PC-3 (cell line): ENCODE data around the gene MPLKIP. TPM values are rescaled to one million over a fixed set of nuclear protein-coding genes. Genes with fewer than 3 reads are reported as not detected.
"Not testable (repeated sequence)": the region's sequence is repeated elsewhere in the genome, so short reads cannot be mapped to it uniquely, and the experiment has no call there.

Experiments used
- ATAC-seq: fragments of 200-7000 bp; cut with Tn5 transposase; 2 replicates; pipeline ENCODE4 v1.9.1; 2020; ENCODE audit warnings: mild to moderate bottlenecking, moderate library complexity
- BruUV-seq: library from RNA; stranded (reverse); fragments of 400-500 nt; replicated peaks from 2 replicates; lab custom pipeline; 2021; lab: Mats Ljungman, UMichigan
- CTCF ChIA-PET: fragments of 300-600 bp; sonication (Branson Sonifier 250); formaldehyde crosslinking; loops from one replicate; lab custom pipeline; 2022; ENCODE audit warnings: antibody characterized with exemption; lab: Charles Lee
- POLR2A ChIA-PET: fragments of 300-600 bp; sonication (Branson Sonifier 250); formaldehyde crosslinking; loops from one replicate; lab custom pipeline; 2022; ENCODE audit warnings: antibody characterized with exemption; ENCODE audit not compliant: unreplicated experiment; lab: Charles Lee
- DNase-seq: peaks from one replicate; pipeline ENCODE4 v3.0.0-alpha.2; 2015
- H2AFZ ChIP-seq: fragments of 300-600 bp; sonication (generic); 2 replicates; pipeline ENCODE4 v1.6.0; 2016; ENCODE audit warnings: antibody characterized with exemption, low read length
- H3F3A ChIP-seq: fragments of 300-600 bp; sonication (generic); one replicate; pipeline ENCODE4 v1.6.0; 2017; ENCODE audit warnings: antibody characterized with exemption, low read length, control low read depth, mild to moderate bottlenecking; ENCODE audit not compliant: unreplicated experiment
- H3K27ac ChIP-seq: fragments of 300-600 bp; sonication (generic); 2 replicates; pipeline ENCODE4 v1.5.1; 2016; ENCODE audit warnings: mild to moderate bottlenecking, low read length
- H3K27me3 ChIP-seq: fragments of 300-600 bp; sonication (generic); 2 replicates; pipeline ENCODE4 v1.6.1; 2016; ENCODE audit warnings: low read length, mixed read lengths
- H3K36me3 ChIP-seq: fragments of 300-600 bp; sonication (generic); 2 replicates; pipeline ENCODE4 v1.6.1; 2016; ENCODE audit warnings: low read depth, mixed run types, low read length, mixed read lengths
- H3K4me1 ChIP-seq: fragments of 300-600 bp; sonication (generic); 2 replicates; pipeline ENCODE4 v1.5.1; 2016; ENCODE audit warnings: low read length; ENCODE audit not compliant: insufficient read depth
- H3K4me2 ChIP-seq: fragments of 300-600 bp; sonication (generic); 2 replicates; pipeline ENCODE4 v1.6.0; 2016; ENCODE audit warnings: low read length
- H3K4me3 ChIP-seq: fragments of 300-600 bp; sonication (generic); 2 replicates; pipeline ENCODE4 v1.5.1; 2016; ENCODE audit warnings: mild to moderate bottlenecking, low read length, mixed read lengths
- H3K79me2 ChIP-seq: fragments of 300-600 bp; sonication (generic); 2 replicates; pipeline ENCODE4 v1.6.1; 2017; ENCODE audit warnings: low read length, mixed read lengths
- H3K9ac ChIP-seq: fragments of 300-600 bp; sonication (generic); 2 replicates; pipeline ENCODE4 v1.6.0; 2016; ENCODE audit warnings: mild to moderate bottlenecking, low read length
- H3K9me2 ChIP-seq: fragments of 300-600 bp; sonication (generic); replicated peaks from 2 replicates; pipeline ENCODE4 v1.6.1; 2016; ENCODE audit warnings: mixed run types, low read length, mixed read lengths
- H3K9me3 ChIP-seq: fragments of 300-600 bp; sonication (generic); 2 replicates; pipeline ENCODE4 v1.6.1; 2016; ENCODE audit warnings: low read length, mixed read lengths
- H4K20me1 ChIP-seq: fragments of 300-600 bp; sonication (generic); 2 replicates; pipeline ENCODE4 v1.6.1; 2016; ENCODE audit warnings: low read length, mixed read lengths
- EZH2 ChIP-seq: fragments of 300-600 bp; sonication (generic); IDR thresholded peaks from one replicate; pipeline ENCODE4 v1.6.1; 2017; ENCODE audit warnings: antibody characterized with exemption, mild to moderate bottlenecking, low read length; ENCODE audit not compliant: unreplicated experiment
- EZH2phosphoT487 ChIP-seq: fragments of 300-600 bp; sonication (generic); IDR thresholded peaks from 2 replicates; pipeline ENCODE4 v1.6.1; 2018; ENCODE audit warnings: mild to moderate bottlenecking, antibody characterized with exemption, low read length, borderline replicate concordance
- intact Hi-C: fragments of 100-400 bp; cut with micrococcal nuclease; formaldehyde crosslinking; loops from 2 replicates; pipeline ENCODE4 v1.9.0; 2023
- total RNA-seq: library from RNA; depleted of rRNA; stranded (reverse); fragments of >200 nt; gene quantifications from 2 replicates; pipeline ENCODE4 v1.2.3, GENCODE V29; 2014
- TF ChIP-seq, protein P1 (sequence below): fragments of 300-600 bp; sonication (generic); conservative IDR thresholded peaks from 2 replicates; pipeline ENCODE4 v1.5.1; 2017; ENCODE audit warnings: antibody characterized with exemption, low read depth, mild to moderate bottlenecking, low read length

Gene MPLKIP
- total RNA-seq, 1 experiment from 2014 or later = 48.7 TPM

DNA sequence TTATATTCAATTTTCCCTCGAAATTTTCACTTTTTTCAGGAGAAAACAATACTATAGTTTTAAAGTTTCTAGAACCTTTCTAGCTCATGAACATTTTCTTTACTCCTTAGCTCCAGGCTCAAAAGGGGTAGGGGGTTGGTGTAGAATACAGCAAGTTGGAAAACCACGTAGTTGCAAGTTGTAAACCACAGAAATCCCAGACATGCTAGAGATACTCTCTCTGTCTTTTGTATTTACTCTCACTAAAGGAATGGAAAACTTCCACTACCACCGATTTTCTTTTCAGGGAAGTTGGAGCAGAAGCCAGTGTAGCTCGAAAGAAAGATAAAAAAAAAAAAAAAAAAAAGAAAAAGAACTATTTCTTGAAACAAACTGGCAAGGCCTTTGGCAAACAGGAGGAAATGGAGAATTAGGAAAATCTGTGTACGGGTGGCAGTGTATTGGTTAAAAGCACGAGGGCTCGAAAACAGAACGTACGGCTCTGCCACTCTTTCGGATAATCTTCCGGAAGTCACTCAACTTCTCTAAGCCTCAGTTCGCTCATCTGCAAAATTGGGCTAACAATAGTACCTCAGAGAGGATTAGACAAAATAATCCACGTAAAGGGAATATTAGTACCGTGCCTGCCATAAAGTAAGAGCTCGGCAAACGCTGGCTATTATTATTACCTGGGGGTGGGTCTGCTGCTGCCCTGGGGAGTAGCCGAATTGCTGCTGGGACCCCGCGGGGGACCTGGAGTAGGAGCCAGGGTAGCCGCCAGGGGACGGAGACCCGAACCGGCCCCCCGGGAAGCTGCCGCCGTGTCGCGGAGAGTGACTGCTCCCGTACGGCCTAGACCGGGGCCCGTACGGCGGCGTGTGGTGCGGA is 628 bp downstream of the MPLKIP start:
- POLR2A ChIA-PET = no interaction called here
- TF ChIP-seq, protein P1, sequence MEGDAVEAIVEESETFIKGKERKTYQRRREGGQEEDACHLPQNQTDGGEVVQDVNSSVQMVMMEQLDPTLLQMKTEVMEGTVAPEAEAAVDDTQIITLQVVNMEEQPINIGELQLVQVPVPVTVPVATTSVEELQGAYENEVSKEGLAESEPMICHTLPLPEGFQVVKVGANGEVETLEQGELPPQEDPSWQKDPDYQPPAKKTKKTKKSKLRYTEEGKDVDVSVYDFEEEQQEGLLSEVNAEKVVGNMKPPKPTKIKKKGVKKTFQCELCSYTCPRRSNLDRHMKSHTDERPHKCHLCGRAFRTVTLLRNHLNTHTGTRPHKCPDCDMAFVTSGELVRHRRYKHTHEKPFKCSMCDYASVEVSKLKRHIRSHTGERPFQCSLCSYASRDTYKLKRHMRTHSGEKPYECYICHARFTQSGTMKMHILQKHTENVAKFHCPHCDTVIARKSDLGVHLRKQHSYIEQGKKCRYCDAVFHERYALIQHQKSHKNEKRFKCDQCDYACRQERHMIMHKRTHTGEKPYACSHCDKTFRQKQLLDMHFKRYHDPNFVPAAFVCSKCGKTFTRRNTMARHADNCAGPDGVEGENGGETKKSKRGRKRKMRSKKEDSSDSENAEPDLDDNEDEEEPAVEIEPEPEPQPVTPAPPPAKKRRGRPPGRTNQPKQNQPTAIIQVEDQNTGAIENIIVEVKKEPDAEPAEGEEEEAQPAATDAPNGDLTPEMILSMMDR = no peak
- TF ChIP-seq EZH2 (no peak), EZH2phosphoT487 (no peak)
- DNase-seq = peak; percentile 17

DNA sequence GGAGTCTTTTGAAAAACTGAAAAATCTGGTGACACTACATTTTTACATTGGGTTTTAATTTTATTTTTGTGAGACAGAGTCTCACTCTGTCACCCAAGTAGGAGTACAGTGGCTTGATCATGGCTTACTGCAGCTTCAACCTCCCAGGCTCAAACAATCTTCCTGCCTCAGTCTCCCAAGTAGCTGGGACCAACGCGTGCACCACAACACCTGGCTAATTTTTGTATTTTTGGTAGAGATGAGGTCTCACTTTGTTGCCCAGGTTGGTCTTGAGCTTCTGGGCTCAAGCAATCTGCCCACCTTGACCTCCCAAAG is 11.5 kb downstream of the MPLKIP start:
- Histone ChIP-seq H4K20me1 (no peaks in the 10 kb centered on the region), H3K9me2 (no peaks in the 10 kb centered on the region), H3K79me2 (peaks cover 7% of the 10 kb centered on the region), H3K4me1 (0 out of 2 replicates have a peak, but pooled peaks cover 4% of the 10 kb centered on the region), H3K9ac (no peak overlapping the region), H3K36me3 (no peaks in the 10 kb centered on the region), H3F3A (no peaks in the 10 kb centered on the region), H3K27ac (no peak overlapping the region), H3K9me3 (no peaks in the 10 kb centered on the region), H3K27me3 (no peaks in the 10 kb centered on the region), H2AFZ (no peak overlapping the region), H3K4me3 (no peak overlapping the region), H3K4me2 (no peak overlapping the region)
- TF ChIP-seq EZH2 = no peak
- TF ChIP-seq EZH2phosphoT487 = no peak
- TF ChIP-seq, protein P1 = no peak
- ChIA-PET CTCF (no interaction called here), POLR2A (no interaction called here)
- no peak for DNase-seq
- no peak for ATAC-seq
- no TSS peak for BruUV-seq
- intact Hi-C loops = no loop called here

More for the DNA sequence above, 628 bp downstream of the MPLKIP start:
- ATAC-seq = peak; percentile 54
- H2AFZ ChIP-seq = peak overlapping the region; percentile 94
- H3K9me2 ChIP-seq = no peaks in the 10 kb centered on the region
- peak overlapping the region; percentile 95 for H3K4me2 ChIP-seq
- intact Hi-C loops = loop anchor here (2.0 kb wide), 1 partner anchor 185 kb away; no protein-coding TSS in a partner anchor
- peak overlapping the region; percentile 95 for H3K9ac ChIP-seq
- H3K27ac ChIP-seq = peak overlapping the region; percentile 68
- peaks cover 5% of the 10 kb centered on the region; the same call in 1 of the 2 replicates for H3K36me3 ChIP-seq
- H3F3A ChIP-seq = no peaks in the 10 kb centered on the region
- peaks cover 12% of the 10 kb centered on the region for H3K4me1 ChIP-seq
- peak overlapping the region; percentile 96 for H3K4me3 ChIP-seq
- H3K9me3 ChIP-seq = no peaks in the 10 kb centered on the region
- peaks cover 55% of the 10 kb centered on the region for H3K79me2 ChIP-seq
- H4K20me1 ChIP-seq = peaks cover 16% of the 10 kb centered on the region
- no peaks in the 10 kb centered on the region for H3K27me3 ChIP-seq
- CTCF ChIA-PET = interaction anchor here (0.5 kb wide), 1 partner anchor 12 kb away, joined by 8 read pairs; no protein-coding TSS in a partner anchor
- TSS peak; percentile 56 for BruUV-seq

DNA sequence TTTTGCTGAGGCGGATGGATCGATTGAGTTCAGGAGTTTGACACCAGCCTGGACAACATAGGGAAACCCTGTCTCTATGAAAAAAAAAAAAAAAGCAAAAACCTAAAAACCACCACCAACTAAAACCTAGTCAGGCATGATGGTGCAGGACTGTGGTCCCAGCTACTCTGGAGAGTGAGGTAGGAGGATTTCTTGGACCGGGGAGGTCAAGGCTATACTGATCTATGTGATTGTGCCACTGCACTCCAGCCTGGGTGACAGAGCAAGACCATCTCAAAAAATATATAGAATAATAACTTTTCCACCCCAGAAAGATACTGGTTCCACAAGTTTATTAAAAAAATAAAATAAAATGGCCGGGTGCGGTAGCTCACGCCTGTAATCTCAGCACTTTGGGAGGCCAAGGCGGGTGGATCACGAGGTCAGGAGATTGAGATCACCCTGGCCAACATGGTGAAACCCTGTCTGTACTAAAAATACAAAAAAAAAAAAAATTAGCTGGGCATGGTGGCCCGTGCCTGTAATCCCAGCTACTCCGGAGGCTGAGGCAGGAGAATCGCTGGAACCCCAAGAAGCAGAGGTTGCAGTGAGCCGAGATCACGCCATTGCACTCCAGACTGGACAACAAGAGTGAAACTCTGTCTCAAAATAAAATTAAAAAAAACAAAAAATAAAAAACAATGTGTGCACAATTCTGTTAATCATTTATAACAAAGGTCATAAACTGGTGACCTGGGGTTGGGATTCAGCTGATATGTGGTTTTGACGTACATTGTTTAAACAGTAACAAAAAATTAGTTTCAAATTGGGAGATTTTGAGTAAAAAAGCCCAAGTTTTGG is 12.1 kb downstream of the MPLKIP start:
- DNase-seq, BruUV-seq, H3K36me3 ChIP-seq, H3K79me2 ChIP-seq, intact Hi-C loops, H3K4me3 ChIP-seq, H4K20me1 ChIP-seq, H2AFZ ChIP-seq, H3K4me2 ChIP-seq, H3K9me2 ChIP-seq, H3K9me3 ChIP-seq, POLR2A ChIA-PET, H3F3A ChIP-seq, H3K27ac ChIP-seq, H3K4me1 ChIP-seq, ATAC-seq, H3K27me3 ChIP-seq, H3K9ac ChIP-seq: not testable (repeated sequence)
- CTCF ChIA-PET = interaction anchor here (0.7 kb wide), 1 partner anchor 11 kb away, joined by 8 read pairs; no protein-coding TSS in a partner anchor
